Left ventricle myocardium inferior (tissue), 1 donor: Measurements from ENCODE around the gene TLCD5. TPM values are rescaled to one million over a fixed set of nuclear protein-coding genes. Genes with fewer than 3 reads are reported as not detected.

Experiments used
- DNase-seq: peaks from one replicate; pipeline ENCODE4 v3.0.0-alpha.2; 2020
- H3K27ac ChIP-seq: fragments of 200-600 bp; replicated peaks from 2 replicates; pipeline ENCODE4 v1.8.0; 2021
- H3K27me3 ChIP-seq: fragments of 200-600 bp; 2 replicates; pipeline ENCODE4 v1.8.0; 2021; ENCODE audit warnings: low read depth
- H3K36me3 ChIP-seq: fragments of 200-600 bp; 2 replicates; pipeline ENCODE4 v1.8.0; 2021
- H3K4me1 ChIP-seq: fragments of 200-600 bp; 2 replicates; pipeline ENCODE4 v1.8.0; 2021
- H3K4me3 ChIP-seq: fragments of 200-600 bp; 2 replicates; pipeline ENCODE4 v1.8.0; 2021; ENCODE audit warnings: mild to moderate bottlenecking, moderate library complexity
- H3K9me3 ChIP-seq: fragments of 200-600 bp; replicated peaks from 2 replicates; pipeline ENCODE4 v1.8.0; 2021
- CTCF ChIP-seq: fragments of 200-600 bp; IDR thresholded peaks from 2 replicates; pipeline ENCODE4 v1.8.0; 2021; ENCODE audit warnings: antibody characterized with exemption, mild to moderate bottlenecking, borderline replicate concordance
- intact Hi-C: fragments of 100-400 bp; cut with micrococcal nuclease; formaldehyde crosslinking; loops from one replicate; pipeline ENCODE4 v1.11.0; 2022
- total RNA-seq: library from RNA; stranded (reverse); fragmentation: NEBNext Ultra II Directional; extraction: Animal tissue kit (Norgen Biotek cat#: 25700); gene quantifications from one replicate; pipeline ENCODE4 v1.2.1, GENCODE V29; 2021
- donor health status: DM: no; HTN: yes; CAD: no; lungs with severe emphysema.

Gene TLCD5
- total RNA-seq, 1 donor from 2014 or later = 9.7 TPM

- intact Hi-C loops = no loop called here
- no peaks in the 10 kb centered on the region for H3K9me3 ChIP-seq
These were observed 40.8 kb upstream of the TLCD5 start for GRCh38 chr11:120284272-120284671.

DNA sequence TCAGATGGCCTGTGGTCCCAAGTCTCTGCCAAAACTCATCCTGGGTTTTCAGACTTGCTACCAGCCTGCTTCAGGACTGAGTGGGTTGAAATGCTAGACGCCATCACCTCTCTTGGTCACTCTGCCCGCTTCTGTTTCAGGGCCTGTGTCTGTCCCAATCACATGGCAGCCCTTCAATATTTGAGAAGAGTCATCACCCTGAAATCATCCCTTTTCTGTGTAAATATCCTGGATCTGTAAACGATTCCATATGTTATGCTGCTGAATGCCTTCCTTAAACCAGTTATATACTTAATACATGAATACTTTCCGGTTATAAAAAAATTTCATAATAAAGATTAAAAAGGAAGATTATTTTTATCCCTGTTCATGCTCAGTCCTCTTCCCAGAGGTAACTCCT is 39.8 kb upstream of the TLCD5 start:
- intact Hi-C loops = no loop called here

More at GRCh38 chr11:120284272-120284671, 40.8 kb upstream of the TLCD5 start:
- H3K36me3 ChIP-seq = no peaks in the 10 kb centered on the region
- no peak overlapping the region for H3K4me3 ChIP-seq
- H3K27me3 ChIP-seq = peaks cover 4% of the 10 kb centered on the region
- DNase-seq = no peak
- peaks cover 17% of the 10 kb centered on the region for H3K4me1 ChIP-seq
- H3K27ac ChIP-seq = no peak overlapping the region
- TF ChIP-seq CTCF = no peak

DNA sequence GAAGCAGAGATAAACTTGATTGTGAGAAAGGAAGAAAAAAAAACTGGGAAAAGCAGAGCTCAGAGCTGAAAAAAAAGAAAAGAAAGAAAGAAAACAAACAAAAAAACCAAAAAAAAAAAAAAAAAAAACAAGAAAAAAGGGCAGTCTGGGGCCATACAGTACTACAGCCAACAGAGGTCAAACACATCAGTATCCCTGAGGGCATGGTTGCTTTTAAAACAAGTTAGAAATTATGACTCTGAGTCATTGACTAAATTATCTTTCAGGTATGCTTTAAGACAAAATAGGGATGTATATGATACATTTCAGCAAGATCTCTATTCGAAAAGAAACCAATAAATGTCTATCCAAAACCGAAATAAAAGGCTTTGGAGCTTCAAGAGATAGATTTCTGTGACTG is 37.1 kb upstream of the TLCD5 start:
- Histone ChIP-seq H3K27ac (no peak overlapping the region), H3K4me3 (no peak overlapping the region), H3K36me3 (no peaks in the 10 kb centered on the region), H3K9me3 (no peaks in the 10 kb centered on the region), H3K4me1 (no peaks in the 10 kb centered on the region), H3K27me3 (peaks cover 19% of the 10 kb centered on the region)
- no peak for DNase-seq
- intact Hi-C loops = no loop called here
- no peak for TF ChIP-seq CTCF

More for the DNA sequence above, 39.8 kb upstream of the TLCD5 start:
- Histone ChIP-seq H3K36me3 (no peaks in the 10 kb centered on the region), H3K9me3 (no peaks in the 10 kb centered on the region), H3K27ac (no peak overlapping the region), H3K4me3 (no peak overlapping the region), H3K4me1 (peaks cover 16% of the 10 kb centered on the region), H3K27me3 (peaks cover 4% of the 10 kb centered on the region)
- no peak for TF ChIP-seq CTCF
- DNase-seq = no peak

DNA sequence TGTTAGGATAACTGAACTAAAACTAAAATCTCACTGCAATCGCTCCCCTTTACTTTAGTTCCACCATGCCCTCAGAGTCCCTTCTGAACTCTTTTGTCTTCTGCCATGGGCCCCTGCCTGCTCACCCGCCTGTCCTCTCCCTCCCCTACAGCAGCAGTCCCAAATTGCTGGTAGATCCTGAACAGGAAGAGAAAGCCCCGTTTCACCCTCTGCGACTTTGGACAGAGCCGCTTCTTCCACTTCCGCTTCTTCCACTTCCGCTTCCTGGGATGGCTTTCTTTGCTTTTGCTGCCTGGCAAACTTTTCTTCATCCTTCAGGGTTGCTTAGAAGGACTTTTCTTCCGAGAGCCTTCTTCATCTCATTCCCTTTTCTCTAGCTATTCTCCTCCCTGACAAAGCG is 35.7 kb upstream of the TLCD5 start:
- H3K4me3 ChIP-seq = no peak overlapping the region
- H3K9me3 ChIP-seq = no peaks in the 10 kb centered on the region
- H3K27ac ChIP-seq = no peak overlapping the region
- intact Hi-C loops = no loop called here
- no peak for TF ChIP-seq CTCF
- peaks cover 29% of the 10 kb centered on the region for H3K27me3 ChIP-seq
- H3K36me3 ChIP-seq = no peaks in the 10 kb centered on the region
- no peak for DNase-seq
- H3K4me1 ChIP-seq = no peaks in the 10 kb centered on the region

DNA sequence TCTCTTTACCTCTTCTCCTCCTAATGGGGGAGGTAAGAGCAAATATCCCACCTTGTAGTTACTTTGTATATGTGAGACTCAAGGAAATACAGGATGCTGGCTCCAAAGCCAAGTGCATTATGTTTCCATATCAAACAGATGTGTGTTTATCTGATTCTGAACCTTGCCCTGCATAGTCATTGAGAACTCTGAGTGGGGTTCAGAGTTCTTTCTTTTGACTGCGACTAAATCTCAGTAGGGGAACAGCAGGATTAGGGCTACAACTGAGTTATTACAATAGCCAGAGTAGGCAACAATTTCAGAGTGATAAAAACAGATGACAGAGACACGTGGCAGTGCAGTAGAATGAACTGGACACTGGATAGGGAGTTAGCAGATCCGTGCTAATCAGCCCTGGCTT is 34.1 kb upstream of the TLCD5 start:
- Histone ChIP-seq H3K36me3 (no peaks in the 10 kb centered on the region), H3K27me3 (peaks cover 43% of the 10 kb centered on the region), H3K4me1 (no peaks in the 10 kb centered on the region), H3K27ac (no peak overlapping the region), H3K9me3 (no peaks in the 10 kb centered on the region), H3K4me3 (no peak overlapping the region)
- intact Hi-C loops = no loop called here
- no peak for TF ChIP-seq CTCF
- no peak for DNase-seq
